GM18520 (cell line): Measurements from ENCODE around the gene SPDEF.

Experiments used
- ATAC-seq: cut with Tn5 transposase; IDR thresholded peaks from one replicate; pipeline ENCODE4 v1.9.1; 2021; ENCODE audit not compliant: unreplicated experiment

Gene SPDEF

DNA sequence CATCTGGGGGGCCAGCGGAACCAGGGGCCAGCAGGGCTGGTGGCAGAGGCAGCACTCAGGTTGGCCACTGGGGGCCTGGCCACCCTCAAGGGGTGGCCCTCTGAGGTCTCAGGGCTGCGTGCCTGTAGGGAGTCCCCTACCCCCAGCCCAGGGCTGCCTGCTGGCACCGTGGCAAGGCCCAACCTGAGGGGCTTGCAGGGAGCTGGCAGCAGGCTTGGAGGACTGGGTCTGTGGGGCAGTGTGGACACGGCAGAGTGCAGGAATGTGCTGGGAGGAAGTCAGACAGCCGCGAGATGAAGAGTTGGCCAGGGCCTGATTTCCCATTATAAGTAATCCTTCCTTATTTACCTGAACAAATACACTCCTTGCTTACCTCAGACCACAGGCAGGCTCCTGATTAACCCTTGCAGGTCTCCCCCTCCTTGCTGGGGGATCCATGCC, at the start of gene SPDEF:
Gene SPDEF (minus strand): TSS at position 299 of the 441 bp plus-strand sequence. CDS start 11,874 bp downstream, outside the sequence.
- ATAC-seq = no peak

GRCh38 chr6:34603707-34604106, 47.6 kb upstream of the SPDEF start:
- ATAC-seq = no peak

DNA sequence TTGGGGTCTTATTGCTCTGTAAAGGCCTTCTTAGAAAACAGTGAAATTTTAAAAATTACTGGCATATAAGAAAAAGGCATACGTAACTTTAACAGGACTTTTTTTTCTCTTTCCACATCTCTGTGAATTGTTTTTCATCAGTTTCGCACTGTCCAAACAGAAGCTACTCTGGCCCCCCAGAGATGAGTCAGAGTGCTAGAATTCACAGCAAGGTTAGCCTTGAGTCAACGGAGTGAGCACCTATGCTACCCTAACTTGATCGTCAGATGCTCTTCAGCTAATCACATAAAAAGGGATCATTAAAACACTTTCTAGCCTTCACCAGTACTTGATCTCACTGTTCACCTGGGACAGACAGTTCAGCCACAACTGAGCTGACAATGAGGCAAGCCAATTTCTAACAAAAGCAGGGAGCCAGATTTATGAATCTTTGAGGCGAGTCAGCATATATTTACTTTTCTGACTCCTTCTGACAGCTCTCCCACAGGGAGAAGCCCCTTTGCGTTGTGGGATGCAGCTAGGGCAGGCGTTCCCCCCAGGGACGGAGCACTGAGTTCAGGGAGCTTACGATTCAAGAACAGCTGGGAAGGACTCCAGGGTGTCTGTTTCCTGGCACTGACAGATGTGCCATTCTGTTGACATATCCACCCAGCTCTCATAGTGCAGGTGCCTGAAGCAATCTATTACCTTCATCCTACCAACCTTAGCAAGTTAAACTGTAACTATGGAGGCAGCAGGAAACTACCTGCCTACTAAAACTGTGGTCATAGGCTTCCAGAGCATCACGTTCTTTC, 46.4 kb upstream of the SPDEF start:
- no peak for ATAC-seq

GRCh38 chr6:34601706-34602105, 45.6 kb upstream of the SPDEF start:
- no peak for ATAC-seq

- ATAC-seq = no peak
These were observed 44.7 kb upstream of the SPDEF start for GRCh38 chr6:34600796-34601195.

GRCh38 chr6:34600101-34600500, 44.0 kb upstream of the SPDEF start:
- ATAC-seq = no peak

DNA sequence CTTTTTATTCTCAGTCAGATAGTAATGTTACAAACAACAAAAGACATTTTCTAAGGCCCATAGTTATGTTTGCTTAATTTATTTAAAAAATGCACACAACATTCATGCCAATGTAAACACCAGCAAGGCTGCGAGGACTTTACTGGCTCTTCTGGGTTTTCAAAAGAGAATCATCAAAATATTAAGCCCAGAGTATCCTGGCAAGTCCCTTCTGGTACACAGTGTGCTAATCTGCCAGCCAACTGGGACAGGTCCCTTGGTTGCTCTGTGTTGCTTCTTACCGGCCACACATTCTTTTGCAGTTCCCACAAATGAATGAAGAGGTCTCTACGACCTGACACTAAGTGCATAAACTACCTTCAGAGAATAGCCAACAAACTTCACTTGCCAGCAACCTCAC, 42.6 kb upstream of the SPDEF start:
- no peak for ATAC-seq

DNA sequence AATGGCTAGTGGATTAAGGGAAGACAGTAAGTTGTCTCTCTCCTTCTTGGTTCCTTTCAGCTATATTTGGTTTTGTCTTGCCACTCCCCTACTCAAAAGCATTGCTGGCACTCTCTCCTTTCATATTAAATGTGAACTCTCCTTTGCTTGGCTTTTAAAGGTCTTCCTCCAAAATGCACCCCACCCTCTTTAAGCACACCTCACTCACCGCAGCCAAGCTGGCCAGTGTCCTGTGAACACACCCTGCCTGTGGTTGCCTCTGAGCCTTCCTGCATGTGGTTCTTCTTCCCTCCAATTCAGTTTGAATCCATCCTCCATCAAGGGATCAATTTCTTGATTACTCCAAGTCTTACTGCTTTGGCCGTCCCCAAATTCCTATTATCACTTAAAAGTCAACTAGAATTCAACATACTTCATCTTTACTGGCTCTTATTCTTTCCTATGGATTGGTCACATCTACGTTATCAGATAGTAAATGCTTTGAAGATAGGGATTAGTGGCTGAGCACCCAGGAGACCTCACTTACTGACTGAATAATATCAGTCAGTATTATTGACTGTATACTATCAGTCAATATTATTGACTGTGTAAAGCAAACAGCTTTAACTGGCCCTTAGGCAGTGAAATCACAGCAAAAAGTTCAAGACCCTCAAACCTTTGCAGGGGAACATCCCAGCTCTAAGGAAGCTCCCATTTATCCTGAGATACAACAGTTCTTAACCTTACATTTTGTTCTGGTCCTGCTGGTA, 41.6 kb upstream of the SPDEF start:
- ATAC-seq = no peak

GRCh38 chr6:34596798-34597197, 40.7 kb upstream of the SPDEF start:
- no peak for ATAC-seq

- no peak for ATAC-seq
These were observed 39.4 kb upstream of the SPDEF start for GRCh38 chr6:34595332-34596184.

DNA sequence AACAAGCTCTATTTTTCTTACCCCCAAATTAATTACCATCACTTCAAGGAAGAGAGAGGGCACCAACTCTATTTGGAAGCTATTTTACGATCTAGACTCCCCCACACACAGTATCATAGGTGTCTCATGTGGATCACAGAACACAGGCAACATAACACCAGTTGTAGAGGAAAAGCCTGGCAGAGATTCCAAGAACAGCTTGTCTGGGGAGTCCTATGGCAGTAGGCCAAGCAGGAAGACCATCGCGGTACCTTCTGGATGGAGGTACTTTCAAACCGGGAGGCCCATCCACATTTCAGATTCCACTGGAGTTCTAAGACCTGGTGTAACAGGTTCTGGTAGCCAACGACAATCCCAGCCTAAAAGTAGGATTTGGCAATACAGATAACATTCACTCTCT, 37.6 kb upstream of the SPDEF start:
- no peak for ATAC-seq

DNA sequence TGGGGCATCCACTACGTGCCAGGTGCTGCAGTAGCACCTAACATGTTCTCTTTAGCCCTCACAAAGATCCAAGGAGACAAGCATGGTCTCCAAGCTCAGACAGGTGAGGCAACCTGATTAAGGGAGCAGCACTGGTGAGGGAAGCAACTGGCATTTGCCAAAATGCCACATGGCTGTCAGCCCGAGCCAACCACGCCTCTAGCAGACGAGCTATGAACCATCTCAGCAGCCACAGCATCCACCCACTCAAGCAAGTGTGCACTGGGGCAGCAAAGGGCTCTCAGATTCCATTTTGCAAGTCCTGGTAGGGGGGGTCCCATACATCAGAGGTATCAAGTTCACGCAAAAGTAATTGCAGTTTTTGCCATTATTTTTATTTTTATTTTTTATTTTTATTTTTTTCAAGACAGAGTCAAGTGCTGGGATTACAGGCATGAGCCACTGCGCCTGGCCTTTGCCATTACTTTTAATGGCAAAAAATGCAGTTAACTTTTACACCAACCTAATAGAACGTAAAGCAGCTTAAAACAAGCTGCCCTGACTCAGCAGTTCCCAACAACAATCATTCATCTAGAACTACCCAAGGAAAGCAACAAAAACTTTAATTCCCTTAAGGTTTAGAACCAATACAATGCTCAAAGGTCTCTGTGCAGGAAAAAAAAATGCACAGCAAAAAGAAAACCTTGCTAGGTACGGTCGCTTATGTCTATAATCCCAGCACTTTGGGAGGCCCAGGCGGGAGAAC, 36.3 kb upstream of the SPDEF start:
- ATAC-seq = no peak

DNA sequence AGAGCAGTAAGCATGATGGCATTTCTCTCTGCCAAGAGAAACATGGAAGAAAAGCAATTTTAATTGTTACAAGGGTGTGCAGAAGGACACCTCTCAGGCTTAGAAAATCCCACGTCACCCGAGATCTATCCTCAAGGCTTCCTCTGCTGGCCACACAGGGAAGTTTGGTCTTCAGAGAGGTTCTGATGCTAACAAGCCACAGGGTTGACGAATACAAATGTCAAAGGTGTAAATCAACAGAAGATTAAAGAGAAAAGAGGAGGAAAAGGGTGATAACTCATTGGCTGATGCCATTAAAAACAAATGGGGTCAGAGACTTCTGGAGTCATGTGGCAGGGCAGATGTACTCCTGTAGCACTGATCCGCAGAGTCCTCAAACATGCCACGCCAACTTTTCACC, 33.6 kb upstream of the SPDEF start:
- no peak for ATAC-seq

DNA sequence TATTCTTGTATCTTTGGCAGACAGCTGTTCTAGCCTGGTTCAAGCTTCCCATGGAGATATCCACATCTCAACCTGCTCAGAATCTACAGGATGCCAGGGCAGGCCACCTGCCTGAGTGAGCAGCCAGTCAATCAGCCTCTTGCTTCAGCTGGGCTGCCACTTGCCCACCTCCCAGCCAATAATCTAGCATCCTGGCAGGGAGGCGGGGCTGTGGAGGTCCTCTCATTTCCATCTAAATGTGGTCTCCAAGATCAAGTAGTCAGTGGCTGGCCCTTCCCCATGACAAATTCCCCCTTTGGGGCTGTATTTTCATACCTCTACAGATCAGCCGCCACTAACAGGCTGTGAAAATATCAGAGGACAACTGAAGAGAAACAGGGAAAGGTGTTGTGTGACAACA, 33.0 kb upstream of the SPDEF start:
- ATAC-seq = no peak

GRCh38 chr6:34587851-34588250, 31.7 kb upstream of the SPDEF start:
- ATAC-seq = no peak

GRCh38 chr6:34587325-34587724, 31.2 kb upstream of the SPDEF start:
- no peak for ATAC-seq

GRCh38 chr6:34586327-34587040, 30.4 kb upstream of the SPDEF start:
- ATAC-seq = no peak

- no peak for ATAC-seq
These were observed 29.5 kb upstream of the SPDEF start for GRCh38 chr6:34585512-34586061.

- ATAC-seq = no peak
These were observed 29.0 kb upstream of the SPDEF start for GRCh38 chr6:34585108-34585507.

DNA sequence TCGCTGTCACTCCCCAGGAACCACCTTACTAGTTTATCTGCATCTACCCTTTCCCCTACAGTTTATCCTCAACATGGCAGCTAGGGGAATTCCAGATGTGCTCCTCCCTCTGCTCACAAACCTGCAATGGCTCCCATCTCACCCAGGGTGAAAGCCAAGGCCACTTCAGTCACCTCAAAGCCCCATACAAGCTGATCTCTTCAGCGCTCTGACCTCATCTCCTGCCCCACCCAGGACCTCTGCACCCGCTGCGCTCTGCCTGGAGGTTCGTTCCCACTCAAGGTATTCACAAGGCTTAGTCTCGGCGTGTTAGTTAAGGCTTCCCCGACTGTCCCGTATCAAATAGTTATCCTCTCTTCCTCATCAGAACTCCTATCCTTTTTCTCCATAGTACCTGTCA, 28.6 kb upstream of the SPDEF start:
- ATAC-seq = no peak
